ENCODE data around the gene PECR.
A peak's percentile ranks its signal among the peaks of the same experiment; 100 is the strongest.

The PECR gene

GRCh38 chr2:216081487-216082116, at the start of gene PECR, which contains the start of gene TMEM169:
TSS of gene PECR (minus strand) at chr2:216081809. CDS start at chr2:216081741, 68 bp downstream.
TSS of gene TMEM169 (plus strand) at chr2:216081919. CDS start at chr2:216095964, 14,045 bp downstream.
- peak; percentile 81 for DNase-seq

- no peak for DNase-seq
Observed at GRCh38 chr2:216130346-216130971, 48.9 kb upstream of the PECR start.

- no peak for DNase-seq
Observed at GRCh38 chr2:216126943-216127342, 45.3 kb upstream of the PECR start.

- DNase-seq = no peak
Observed at GRCh38 chr2:216121255-216121654, 39.6 kb upstream of the PECR start.

GRCh38 chr2:216119986-216120385, 38.4 kb upstream of the PECR start:
- no peak for DNase-seq

- DNase-seq = no peak
Observed at GRCh38 chr2:216119146-216119545, 37.5 kb upstream of the PECR start.

GRCh38 chr2:216118474-216118873, 36.9 kb upstream of the PECR start:
- no peak for DNase-seq

- no peak for DNase-seq
Observed at GRCh38 chr2:216117561-216118340, 36.1 kb upstream of the PECR start.

GRCh38 chr2:216116418-216116817, 34.8 kb upstream of the PECR start:
- no peak for DNase-seq

GRCh38 chr2:216114714-216115531, 33.3 kb upstream of the PECR start:
- peak; percentile 58 for DNase-seq

- no peak for DNase-seq
Observed at GRCh38 chr2:216114382-216114713, 32.7 kb upstream of the PECR start.

- no peak for DNase-seq
Observed at GRCh38 chr2:216113572-216113971, 32.0 kb upstream of the PECR start.

- DNase-seq = no peak
Observed at GRCh38 chr2:216112926-216113325, 31.3 kb upstream of the PECR start.

GRCh38 chr2:216111122-216111521, 29.5 kb upstream of the PECR start:
- no peak for DNase-seq

- no peak for DNase-seq
Observed at GRCh38 chr2:216110620-216111019, 29.0 kb upstream of the PECR start.

GRCh38 chr2:216109962-216110614, 28.5 kb upstream of the PECR start:
- no peak for DNase-seq

GRCh38 chr2:216108967-216109921, 27.6 kb upstream of the PECR start, which contains the start of gene XRCC5:
TSS of gene XRCC5 (plus strand) at chr2:216109348. CDS start at chr2:216109437, 89 bp downstream.
- DNase-seq = peak; percentile 55

GRCh38 chr2:216108310-216108966, 26.8 kb upstream of the PECR start:
- DNase-seq = no peak

GRCh38 chr2:216107760-216108159, 26.2 kb upstream of the PECR start:
- DNase-seq = no peak

GRCh38 chr2:216107320-216107719, 25.7 kb upstream of the PECR start:
- DNase-seq = no peak

GRCh38 chr2:216104691-216105090, 23.1 kb upstream of the PECR start:
- DNase-seq = no peak
